Peyer's patch (tissue), 4 donors: ENCODE data around the gene LMAN1.

Source experiments
- POLR2A ChIP-seq, 2 donors: fragments of 450-650 bp; IDR thresholded peaks; one replicate each; pipeline ENCODE4 v1.5.1; 2017; ENCODE audit warnings: antibody characterized with exemption in 2 of 2, mild to moderate bottlenecking in 2 of 2, moderate library complexity in 2 of 2
- TF ChIP-seq, protein P1 (sequence below), 6 experiments: fragments of 450-650 bp in 4 of 6; fragments of 200-600 bp in 2 of 6; sonication (generic) in 1 of 6; IDR thresholded peaks; one replicate each; pipeline ENCODE4 v1.5.1; 2017 to 2019; ENCODE audit warnings: antibody characterized with exemption in 6 of 6, mild to moderate bottlenecking in 3 of 6, moderate library complexity in 1 of 6

DNA sequence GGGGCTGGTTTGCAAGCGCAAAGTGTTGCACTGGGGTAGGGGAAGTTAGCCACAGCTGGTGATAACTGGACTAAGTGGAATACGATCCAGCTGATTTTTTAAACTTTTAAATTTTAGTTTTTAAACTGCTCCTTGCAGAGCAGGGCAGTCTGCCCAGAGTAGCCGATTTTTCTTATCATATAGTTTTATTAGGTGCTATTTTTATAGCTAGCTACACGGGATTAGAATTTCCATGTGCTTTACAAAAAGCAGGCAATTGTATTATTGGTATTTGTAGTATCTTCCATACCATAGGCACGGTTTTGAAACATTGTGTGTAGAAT lies 50.2 kb downstream of the LMAN1 start:
- TF ChIP-seq, protein P1, sequence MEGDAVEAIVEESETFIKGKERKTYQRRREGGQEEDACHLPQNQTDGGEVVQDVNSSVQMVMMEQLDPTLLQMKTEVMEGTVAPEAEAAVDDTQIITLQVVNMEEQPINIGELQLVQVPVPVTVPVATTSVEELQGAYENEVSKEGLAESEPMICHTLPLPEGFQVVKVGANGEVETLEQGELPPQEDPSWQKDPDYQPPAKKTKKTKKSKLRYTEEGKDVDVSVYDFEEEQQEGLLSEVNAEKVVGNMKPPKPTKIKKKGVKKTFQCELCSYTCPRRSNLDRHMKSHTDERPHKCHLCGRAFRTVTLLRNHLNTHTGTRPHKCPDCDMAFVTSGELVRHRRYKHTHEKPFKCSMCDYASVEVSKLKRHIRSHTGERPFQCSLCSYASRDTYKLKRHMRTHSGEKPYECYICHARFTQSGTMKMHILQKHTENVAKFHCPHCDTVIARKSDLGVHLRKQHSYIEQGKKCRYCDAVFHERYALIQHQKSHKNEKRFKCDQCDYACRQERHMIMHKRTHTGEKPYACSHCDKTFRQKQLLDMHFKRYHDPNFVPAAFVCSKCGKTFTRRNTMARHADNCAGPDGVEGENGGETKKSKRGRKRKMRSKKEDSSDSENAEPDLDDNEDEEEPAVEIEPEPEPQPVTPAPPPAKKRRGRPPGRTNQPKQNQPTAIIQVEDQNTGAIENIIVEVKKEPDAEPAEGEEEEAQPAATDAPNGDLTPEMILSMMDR (IDR thresholded peaks at IDR 0.05) = no peak
- TF ChIP-seq POLR2A (IDR thresholded peaks at IDR 0.05) = no peak
